ENCODE results near the gene SASS6.

SASS6 gene

DNA sequence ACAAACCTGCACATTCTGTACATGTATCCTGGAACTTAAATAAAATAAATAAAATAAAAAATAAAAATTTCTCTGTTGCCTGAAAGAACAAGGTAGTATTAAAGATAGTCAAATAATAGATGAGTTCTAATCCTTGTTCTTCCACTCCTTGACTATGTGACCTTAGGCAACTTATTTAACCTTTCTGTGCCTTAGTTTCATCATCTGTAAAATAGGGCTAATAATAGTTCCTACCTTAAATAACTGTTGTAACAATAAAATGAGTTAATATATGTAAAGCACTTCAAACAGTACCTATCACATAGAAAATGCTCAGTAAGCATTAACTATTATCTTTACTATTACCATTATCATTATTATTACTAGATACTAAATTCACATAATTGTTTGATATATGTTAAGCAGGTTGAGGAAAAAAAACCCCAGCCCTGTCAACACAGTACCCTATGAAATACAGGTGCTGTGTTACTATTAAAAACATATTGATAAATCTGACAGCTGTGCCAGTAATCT is 23.1 kb downstream of the SASS6 start:
- no peak for DNase-seq (ENCODE audit: low read depth)

DNA sequence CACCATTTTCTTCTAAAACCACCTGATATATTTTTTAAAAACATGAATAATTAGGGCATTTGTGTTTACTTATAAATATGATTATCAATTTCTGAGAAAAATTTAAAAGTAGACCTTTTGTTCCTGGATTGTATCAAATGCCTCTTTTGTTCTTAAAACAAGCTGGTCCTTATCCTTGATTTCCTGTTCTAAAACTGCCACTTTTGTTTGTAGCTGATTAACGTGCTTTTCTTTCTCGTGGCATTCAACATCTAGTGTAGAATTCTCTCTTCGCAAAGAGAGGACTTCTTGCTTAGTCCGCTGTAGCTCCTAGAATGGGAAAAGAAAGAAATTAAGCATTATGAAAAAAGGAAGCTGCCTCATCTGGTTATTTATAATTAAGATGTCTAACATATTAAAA is 25.0 kb downstream of the SASS6 start:
- no peak for DNase-seq (ENCODE audit: low read depth)

DNA sequence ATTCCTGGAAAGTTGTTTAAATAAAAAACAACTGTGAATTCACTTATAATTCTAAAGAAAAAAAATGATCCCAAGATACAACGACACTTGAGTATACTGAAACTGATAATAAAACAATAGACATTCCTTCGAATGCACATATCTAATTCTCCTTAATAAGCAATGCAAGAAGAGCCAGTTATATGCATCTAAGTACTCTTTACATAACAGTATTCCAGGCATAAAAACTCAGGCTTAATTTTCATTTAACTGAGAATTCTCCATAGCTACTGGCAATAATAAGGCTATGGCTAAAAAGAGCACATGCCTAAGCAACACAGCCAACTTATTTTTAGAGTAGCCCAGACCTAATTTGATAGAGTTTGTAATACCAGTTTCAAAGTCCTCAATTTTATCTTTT is 31.2 kb downstream of the SASS6 start:
- no peak for DNase-seq (ENCODE audit: low read depth)

DNA sequence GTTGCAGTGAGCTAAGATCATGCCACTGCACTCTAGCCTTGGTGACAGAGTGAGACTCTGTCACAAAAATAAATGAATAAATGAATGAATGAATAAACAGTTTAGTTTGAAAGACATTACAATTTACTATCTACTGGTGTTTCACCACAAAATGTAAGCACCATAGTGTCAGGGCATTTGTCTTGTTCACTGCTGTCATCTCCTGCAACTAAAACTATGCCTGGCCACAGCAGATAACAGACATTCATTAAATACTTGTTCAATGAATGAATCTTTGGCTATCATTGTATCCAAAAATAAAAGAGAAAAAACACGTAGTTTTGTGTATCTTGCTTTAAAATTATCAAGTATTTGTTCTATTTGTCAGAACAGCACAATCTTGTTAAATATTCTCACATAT is 32.5 kb downstream of the SASS6 start:
- DNase-seq (ENCODE audit: low read depth), result no peak

DNA sequence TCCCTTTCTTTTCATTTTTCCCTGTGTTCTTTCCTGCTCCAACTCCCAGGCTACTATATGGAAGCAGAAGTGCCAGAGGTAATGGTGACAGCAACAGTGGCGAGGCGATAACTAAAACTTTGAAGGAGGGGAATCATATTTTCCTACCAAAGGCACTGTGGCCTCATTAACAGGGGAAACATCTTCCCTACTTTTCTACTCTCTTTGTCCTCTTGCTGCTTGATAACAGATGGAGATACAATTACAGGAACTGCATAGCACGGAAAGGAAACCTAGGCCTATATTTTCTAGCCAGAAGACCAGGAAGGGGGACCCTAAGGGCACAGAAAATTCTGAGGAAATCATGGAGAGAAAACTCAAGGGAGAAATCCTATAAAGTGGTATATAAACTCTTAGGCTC is 42.3 kb downstream of the SASS6 start:
- DNase-seq (ENCODE audit: low read depth), result no peak

DNA sequence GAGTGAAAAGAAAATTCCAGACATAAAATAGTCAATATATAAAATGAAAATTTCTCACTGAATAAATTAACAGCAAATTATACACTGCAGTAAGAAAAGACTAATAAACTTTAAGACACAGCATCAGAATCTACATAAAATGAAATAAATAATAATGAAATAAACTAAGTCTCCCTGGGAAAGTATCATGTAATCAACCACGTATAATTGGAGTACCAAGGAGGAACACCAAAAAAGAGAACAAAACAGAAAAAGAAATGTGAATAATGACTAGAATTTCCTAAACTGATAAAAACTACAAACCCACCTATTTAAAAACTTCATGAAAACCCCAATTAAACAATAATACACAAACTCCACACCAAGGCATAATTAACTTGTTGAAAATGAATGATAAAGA is 43.6 kb downstream of the SASS6 start:
- DNase-seq (ENCODE audit: low read depth), result no peak

DNA sequence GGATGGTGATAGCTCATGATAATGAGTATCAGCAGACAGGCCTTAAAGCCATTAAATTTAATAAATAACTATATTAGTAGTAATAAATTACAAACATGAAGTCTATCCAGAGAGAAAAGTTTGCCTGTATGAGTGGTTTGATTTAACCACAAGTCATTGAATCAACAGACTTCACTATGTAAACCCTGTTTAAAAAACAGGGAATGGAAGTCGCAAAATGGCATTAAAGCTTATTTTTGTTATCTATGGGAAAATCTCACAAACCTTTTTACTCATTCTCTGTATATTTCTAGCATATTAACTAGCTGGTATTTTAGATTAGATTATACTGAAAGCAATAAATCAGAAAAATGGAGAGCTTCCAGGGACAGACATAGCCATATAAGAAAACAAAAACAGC is 45.3 kb downstream of the SASS6 start:
- DNase-seq (ENCODE audit: low read depth), result no peak

DNA sequence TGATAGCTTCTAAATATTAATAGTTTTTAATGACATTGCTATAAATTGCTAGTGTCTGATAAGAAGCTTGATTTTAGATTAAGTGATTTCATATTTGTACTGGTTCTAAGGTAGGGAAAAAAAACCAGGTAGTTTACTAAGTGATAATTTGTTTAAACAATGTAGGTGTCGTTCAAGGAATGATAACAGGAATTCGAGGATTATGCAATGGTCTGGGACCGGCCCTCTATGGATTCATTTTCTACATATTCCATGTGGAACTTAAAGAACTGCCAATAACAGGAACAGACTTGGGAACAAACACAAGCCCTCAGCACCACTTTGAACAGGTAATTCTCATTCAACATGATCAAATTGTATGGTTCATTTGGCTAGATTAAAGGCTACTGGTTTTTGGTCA is 52.4 kb downstream of the SASS6 start:
- DNase-seq (ENCODE audit: low read depth), result no peak

DNA sequence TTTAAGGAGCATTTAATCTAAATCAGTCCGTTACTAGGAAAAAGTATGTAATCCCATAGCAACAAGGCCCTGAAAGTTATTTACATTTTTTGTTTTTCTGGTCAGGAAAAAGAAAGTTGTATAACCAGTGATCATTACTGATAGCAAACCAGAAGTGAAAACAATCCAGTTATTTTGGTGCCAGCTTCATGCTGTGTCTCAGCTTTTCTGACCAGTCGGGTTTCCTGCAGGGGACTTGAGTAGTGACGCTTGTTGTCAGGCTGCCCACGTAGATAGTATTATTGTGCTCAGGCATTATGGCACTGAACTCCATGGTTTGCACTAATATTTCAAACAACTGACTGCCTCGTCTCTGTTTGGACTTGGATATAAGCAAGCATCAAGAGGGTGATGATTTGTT is 55.2 kb downstream of the SASS6 start:
- no peak for DNase-seq (ENCODE audit: low read depth)

DNA sequence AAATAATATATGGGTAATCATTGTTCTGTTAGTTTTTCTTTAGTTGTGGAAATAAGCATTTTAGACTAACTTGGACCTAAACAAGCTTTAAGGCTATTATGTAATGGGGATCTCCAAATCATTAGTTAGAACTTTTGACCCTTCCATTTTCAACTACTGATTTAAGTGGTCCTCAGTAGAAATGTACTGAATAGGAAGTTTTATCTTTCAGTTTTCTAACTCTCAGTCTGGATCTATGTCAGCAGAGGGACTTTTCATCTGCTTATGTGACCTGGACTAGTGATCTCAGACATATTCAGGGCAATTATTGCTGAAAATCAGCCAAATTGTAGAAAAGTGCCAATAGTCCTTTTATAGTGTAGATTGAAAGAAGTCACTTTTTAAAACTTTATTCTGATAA is 56.0 kb downstream of the SASS6 start:
- no peak for DNase-seq (ENCODE audit: low read depth)

DNA sequence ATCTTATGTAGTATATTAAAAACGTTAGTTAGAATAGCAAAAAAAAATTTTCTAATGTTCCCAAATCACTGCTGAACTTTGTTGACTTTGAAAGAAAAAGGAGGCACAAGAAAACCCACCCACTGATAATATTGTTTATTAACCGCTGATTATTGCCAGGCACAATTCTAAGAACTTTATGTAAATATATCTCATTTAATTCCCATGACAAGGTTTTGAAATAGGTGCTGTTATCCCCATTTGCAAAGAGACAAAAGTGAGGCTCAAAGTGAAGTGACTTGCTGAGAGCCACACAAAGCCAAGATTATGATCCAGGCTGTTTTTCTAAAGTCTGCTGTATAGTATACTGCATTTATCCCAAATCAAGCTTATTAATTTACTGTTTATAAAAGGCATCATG is 56.4 kb downstream of the SASS6 start:
- DNase-seq (ENCODE audit: low read depth), result no peak

DNA sequence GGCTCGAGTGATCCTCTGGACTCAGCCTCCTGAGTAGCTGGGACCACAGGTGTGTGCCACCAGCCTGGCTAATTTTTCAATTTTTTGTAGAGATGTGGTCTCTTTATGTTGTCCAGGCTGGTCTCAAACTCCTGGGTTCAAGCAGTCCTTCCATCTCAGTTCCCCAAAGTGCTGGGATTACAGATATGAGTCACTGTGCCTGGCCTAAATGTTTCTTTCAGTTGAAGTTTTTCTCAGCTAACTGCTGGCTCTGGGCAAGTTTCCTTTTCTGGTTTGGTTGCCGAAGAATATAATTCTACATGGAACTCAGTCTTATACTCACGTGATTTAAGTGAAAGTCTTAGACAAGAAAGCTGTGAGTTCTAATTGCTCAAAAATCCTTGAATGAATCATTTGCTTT is 57.0 kb downstream of the SASS6 start:
- DNase-seq (ENCODE audit: low read depth), result no peak

DNA sequence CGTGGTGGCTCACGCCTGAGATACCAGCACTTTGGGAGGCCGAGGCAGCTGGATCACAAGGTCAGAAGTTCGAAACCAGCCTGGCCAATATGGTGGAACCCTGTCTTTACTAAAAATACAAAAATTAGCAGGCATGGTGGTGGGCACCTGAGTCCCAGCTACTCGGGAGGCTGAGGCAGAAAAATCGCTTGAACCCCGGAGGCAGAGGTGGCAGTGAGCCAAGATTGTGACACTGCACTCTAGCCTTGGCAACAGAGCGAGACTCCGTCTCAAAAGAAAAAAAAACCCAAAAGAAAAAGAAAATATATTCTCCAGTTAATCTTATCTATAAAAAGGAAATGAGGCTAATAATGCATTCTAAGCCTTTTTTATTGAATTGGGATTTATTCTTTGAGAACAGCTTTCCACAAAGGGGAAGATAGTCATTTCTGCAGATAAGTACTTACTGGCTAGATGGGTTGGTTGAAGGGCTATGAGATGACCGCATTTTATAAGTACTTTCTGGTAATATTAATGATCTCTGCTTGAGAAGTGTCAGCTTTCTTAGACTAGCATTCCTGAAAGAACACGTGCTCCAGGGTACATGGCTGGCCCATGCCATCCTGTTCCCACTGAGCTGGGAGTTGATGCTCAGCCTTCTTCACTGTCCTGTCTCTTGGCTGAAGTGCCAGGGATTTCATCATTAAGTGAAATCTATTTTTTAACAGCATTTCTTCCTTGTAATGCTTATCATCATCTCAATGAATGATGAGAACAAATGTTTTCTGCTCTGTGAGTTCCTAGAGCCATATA is 57.9 kb downstream of the SASS6 start:
- DNase-seq (ENCODE audit: low read depth), result no peak

DNA sequence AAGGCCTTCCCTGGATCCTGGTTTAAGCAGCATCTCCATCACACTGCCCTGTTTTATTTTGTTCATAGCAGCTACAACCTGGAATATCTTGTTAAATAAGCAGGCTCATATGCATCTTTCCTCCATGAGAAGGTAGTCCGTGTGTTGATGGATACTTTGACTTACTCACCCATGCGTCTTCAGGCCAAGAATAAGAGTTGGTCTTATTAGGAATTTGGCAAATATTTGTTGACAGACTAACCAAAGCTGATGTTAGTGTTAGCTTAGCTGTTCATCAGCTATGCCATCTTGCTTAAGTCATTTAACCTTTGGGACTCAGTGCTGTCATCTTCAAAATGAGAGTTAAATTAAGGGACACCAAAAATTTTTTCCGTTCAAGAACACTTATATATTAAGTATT is 59.2 kb downstream of the SASS6 start:
- no peak for DNase-seq (ENCODE audit: low read depth)

DNA sequence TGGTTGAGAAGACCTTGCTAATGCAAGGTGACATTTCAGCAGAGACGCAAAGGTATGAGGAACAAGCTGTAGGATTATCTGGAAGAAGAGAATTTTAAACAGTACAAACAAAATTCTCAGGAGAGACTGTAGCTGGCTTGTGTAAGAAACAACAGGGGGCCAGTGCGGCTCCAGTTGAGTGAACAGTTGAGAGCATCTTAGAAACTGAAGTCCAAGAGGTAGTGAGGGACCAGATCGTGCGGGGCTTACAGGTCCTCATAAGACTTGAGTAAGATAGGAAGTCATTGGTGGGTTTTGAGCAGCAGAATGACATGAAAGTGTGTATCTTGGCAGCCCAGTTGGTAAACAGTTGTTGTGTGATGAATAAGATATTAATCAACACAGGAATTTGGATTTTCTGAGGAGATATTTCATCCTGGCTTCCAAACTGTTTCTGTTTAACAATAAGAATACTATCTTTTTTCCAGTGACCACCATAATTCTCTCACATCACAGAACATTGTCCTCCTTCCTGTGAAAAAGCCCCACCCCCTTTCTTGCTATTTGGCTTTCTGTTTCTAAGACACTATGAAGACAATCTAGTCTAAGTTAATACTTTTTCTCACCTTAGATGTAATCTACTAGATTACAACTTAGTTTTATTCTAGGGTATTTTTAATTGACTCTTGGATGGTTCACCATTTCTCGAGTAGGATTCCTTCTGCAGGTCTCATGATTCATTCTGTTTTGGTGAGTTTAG is 62.4 kb downstream of the SASS6 start:
- DNase-seq (ENCODE audit: low read depth), result no peak

DNA sequence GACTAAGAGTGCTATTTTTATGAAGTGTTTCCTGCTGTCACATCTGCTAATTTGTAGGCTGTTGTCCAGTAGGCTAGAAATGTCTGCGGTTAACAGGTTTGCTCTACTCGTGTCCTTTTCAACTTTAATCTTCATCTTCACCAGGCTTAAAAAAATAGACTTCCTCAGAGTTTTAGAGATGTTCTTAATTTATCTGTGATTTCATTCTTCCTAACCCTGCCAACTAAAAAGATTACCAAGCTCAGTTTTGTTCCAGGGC is 66.8 kb downstream of the SASS6 start:
- no peak for DNase-seq (ENCODE audit: low read depth)

DNA sequence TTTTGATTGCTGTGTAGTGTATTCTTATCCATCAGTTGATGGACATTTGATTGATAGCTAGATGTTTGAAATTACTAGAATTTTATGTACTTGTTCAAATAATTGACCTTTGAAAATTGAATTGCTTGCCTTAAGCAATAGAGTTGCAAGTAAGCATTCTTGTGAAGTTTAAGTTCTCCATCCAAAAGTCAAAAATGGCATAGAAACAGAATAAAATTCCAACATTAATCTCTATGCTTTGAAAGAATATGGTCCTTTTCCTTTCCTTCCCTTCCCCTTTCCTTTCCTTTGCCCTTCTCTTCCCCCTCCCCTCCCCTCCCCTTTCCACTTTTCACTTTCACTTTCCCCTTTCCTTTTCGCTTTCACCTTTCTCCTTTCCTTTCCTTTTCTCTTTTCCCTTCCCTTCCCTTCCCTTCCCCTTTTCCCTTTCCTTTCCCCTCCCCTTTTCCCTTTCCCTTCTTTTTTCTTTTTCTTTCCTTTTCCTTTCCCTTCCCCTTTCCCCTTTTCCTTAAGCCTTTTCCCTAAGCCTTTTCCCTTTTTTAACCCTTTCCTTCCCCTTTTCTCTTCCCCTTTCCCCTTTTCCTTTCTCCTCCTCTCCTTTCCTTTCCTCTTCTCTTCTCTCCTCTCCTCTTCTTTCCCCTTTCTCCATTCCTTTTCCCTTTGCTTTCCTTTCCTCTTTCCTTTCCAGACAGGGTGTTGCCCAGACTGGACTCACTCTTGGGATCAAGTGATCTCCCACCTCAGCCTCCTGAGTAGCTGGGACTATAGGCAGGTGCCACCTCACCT is 67.4 kb downstream of the SASS6 start:
- DNase-seq (ENCODE audit: low read depth), result no peak

DNA sequence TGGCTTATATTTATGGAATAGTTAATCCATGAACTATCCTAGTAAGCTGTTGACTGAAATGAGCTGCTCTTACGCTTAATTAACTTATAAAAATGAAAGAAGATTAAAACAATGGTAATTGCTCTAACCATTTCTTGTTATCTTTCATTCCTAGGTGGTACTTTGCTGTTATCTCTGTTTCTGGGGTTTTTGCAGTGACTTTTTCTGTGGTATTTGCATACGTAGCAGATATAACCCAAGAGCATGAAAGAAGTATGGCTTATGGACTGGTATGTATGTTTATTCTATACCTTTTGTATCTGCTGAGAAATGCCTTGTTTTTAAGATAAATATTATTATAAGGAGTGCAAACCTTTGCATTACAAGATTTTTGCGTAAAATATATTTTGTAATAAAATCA is 71.0 kb downstream of the SASS6 start:
- DNase-seq (ENCODE audit: low read depth), result no peak

DNA sequence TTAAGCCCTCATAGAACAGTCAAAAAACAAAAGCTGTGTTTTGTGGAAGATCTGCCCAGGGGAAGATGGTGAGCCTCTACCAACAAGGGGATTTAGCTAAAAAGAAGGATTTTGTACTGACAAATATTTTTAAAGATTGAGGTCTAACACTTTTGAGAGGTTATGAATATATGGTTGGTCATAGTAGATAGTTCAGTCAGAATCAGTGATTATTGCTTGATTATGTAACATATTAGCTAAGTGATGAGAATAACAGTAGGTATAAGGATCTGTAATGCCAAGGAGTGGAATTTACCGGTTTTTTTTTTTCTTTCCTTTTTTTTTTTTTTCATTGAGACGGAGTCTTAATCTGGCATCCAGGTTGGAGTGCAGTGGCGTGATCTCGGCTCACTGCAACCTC is 79.0 kb downstream of the SASS6 start:
- DNase-seq (ENCODE audit: low read depth), result no peak

DNA sequence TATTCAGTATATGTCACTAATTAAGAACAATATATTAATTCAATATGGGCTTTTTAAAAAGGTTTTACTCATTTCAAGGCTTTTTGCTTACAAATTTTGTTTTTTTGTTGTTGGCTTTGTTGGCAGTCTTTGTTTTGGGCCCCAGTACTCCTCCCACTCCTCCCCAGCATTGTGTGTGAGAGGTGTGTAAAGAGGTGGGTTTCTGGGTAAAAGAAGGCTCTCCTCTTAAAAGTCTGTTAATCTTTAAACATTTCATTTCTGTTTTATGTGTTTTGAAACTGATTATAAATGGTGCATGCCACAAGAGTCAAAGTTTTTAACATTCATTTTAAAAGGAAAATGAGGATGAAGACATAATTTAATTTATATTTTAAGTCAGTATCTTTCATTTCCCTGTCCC is 79.6 kb downstream of the SASS6 start:
- DNase-seq (ENCODE audit: low read depth), result no peak

DNA sequence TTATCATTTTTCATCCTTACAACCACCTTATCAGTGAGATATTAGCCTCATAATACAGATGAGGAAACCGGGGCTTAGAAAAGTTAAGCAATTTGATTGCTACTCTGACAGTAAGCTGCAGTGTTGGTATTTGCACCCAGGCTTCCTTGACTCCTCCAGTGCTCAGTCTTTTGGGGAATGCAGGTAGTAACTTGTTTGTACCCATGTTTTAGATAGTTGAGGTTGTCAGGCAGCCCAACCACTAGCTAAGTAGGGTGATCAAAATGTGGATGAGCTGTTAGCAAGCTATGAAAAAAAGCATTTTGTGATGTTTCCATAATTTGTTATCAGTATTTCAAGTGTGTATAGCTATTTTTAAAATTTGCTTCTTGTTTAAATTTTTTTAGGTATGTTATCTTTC is 80.8 kb downstream of the SASS6 start:
- no peak for DNase-seq (ENCODE audit: low read depth)

DNA sequence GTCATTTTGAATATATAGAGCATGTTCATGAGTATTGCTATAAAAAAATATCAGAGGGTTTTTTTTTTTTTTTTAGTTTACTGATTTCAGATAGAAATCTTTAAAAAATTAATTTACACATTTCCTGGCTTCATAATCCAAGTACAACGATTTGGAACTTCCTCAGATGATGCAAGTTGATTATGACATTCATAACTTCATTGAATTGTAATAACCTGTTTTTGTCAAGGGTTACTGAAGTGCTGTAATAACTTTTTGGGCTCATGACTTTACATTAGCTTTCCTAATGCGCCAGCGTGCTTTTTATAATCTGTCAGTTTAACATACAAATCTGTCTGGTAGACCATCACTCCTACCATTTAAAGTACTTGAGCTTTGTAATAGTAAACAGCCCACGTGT is 81.3 kb downstream of the SASS6 start:
- no peak for DNase-seq (ENCODE audit: low read depth)

DNA sequence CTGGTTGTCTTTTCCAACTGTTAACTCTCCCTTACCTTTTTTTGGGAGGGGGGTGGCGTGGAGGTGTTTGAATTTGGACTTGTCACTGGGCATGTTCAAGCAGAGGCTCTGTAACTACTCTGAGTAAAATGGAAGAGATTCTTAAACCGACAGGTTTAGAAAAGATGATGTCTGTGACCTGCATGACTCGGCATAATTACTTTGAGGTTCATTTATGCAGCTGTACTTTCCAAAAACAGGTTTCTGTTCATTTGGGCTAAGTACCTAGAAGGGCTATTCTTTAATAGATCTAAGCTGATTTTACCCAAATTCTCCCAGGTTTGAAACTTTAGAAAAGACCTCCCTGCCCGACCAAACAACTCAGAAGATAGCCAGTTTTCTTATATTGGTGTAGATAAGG is 82.6 kb downstream of the SASS6 start:
- no peak for DNase-seq (ENCODE audit: low read depth)
